NB4 (cell line): ENCODE results near the gene TLCD3A.

Experiments used
- CTCF ChIP-seq: IDR thresholded peaks from one replicate; pipeline ENCODE4 v1.5.1; 2012; ENCODE audit warnings: low read depth, low read length
- TF ChIP-seq, protein P1 (sequence below): IDR thresholded peaks from 2 replicates; pipeline ENCODE4 v1.6.1; 2011; ENCODE audit warnings: low read depth, low read length

DNA sequence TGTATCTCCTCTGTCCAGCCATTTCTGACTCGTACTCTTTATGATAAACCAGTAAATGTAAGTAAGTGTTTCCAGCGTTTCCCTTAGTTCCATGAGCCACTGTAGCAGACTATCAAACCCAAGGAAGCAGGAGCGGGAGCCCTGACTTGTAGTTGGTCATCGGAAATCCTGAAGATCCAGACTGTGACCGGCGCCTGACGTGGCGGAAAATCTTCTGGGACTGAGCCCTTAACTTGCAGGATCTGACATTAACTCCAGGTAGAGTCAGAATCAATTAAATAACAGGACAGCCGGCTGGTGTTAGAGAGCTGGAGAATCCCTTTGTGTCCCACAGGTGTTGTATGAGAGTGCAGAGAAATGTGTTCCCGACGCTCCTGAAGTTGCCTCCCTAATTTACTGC is 45.7 kb downstream of the TLCD3A start:
- TF ChIP-seq CTCF = no peak
- TF ChIP-seq, protein P1, sequence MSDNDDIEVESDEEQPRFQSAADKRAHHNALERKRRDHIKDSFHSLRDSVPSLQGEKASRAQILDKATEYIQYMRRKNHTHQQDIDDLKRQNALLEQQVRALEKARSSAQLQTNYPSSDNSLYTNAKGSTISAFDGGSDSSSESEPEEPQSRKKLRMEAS = no peak
